Esophagus squamous epithelium (tissue), 4 donors: ENCODE data around the gene MAD1L1.

Experiments
- CTCF ChIP-seq, 6 experiments: fragments of 450-650 bp in 4 of 6; fragments of 200-600 bp in 2 of 6; sonication (generic) in 2 of 6; IDR thresholded peaks; one replicate each; pipeline ENCODE4 v1.5.1; 2016 to 2019; ENCODE audit warnings: antibody characterized with exemption in 6 of 6, mild to moderate bottlenecking in 4 of 6, moderate library complexity in 4 of 6
- POLR2A ChIP-seq, 4 donors: fragments of 450-650 bp; IDR thresholded peaks; one replicate each; pipeline ENCODE4 v1.6.1; 2017; ENCODE audit warnings: antibody characterized with exemption in 4 of 4, mild to moderate bottlenecking in 4 of 4, moderate library complexity in 3 of 4

- no peak for TF ChIP-seq CTCF (IDR thresholded peaks at IDR 0.05)
- TF ChIP-seq POLR2A (IDR thresholded peaks at IDR 0.05) = no peak
These were observed 159.9 kb downstream of the MAD1L1 start for GRCh38 chr7:2072798-2073197.
